OCI-LY7 (cell line): Measurements from ENCODE around the gene DNMT1.

Source experiments
- CTCF ChIP-seq: fragments of 200-600 bp; sonication (generic); conservative IDR thresholded peaks from 2 replicates; pipeline ENCODE4 v1.5.1; 2014; ENCODE audit warnings: mild to moderate bottlenecking, antibody characterized with exemption, low read length, moderate library complexity, mixed read lengths
- EZH2phosphoT487 ChIP-seq: fragments of 200-600 bp; sonication (generic); IDR thresholded peaks from 2 replicates; pipeline ENCODE4 v1.6.1; 2018; ENCODE audit warnings: low read depth, borderline replicate concordance, mild to moderate bottlenecking, mixed run types, antibody characterized with exemption, low read length, moderate library complexity, mixed read lengths

- TF ChIP-seq CTCF = no peak
- TF ChIP-seq EZH2phosphoT487 = no peak
Observed at GRCh38 chr19:10083911-10084310, 110.8 kb downstream of the DNMT1 start.
